GM18868 (cell line): ENCODE results near the gene AKAP7.

Source experiments
- ATAC-seq: cut with Tn5 transposase; IDR thresholded peaks from one replicate; pipeline ENCODE4 v1.9.1; 2021; ENCODE audit warnings: mild to moderate bottlenecking, moderate library complexity; ENCODE audit not compliant: unreplicated experiment

The AKAP7 gene

GRCh38 chr6:131132360-131132759 is 2.9 kb upstream of the AKAP7 start:
- no peak for ATAC-seq

- no peak for ATAC-seq
These were observed 867 bp upstream of the AKAP7 start for GRCh38 chr6:131134220-131134979.

- ATAC-seq: no peak
These were observed 355 bp upstream of the AKAP7 start for GRCh38 chr6:131134980-131135243.

- no peak for ATAC-seq
These were observed 937 bp downstream of the AKAP7 start for GRCh38 chr6:131136021-131136786.

- no peak for ATAC-seq
These were observed 4.3 kb downstream of the AKAP7 start for GRCh38 chr6:131139599-131139998.

- no peak for ATAC-seq
These were observed 8.1 kb downstream of the AKAP7 start for GRCh38 chr6:131143319-131143718.

- ATAC-seq: no peak
These were observed 11.6 kb downstream of the AKAP7 start for GRCh38 chr6:131146865-131147264.

- no peak for ATAC-seq
These were observed 21.1 kb downstream of the AKAP7 start for GRCh38 chr6:131156411-131156810.

- ATAC-seq: no peak
These were observed 24.3 kb downstream of the AKAP7 start for GRCh38 chr6:131159578-131159977.

GRCh38 chr6:131160254-131160758 is 25.0 kb downstream of the AKAP7 start:
- ATAC-seq: no peak

GRCh38 chr6:131161987-131162386 is 26.7 kb downstream of the AKAP7 start:
- ATAC-seq: no peak

GRCh38 chr6:131163886-131164285 is 28.6 kb downstream of the AKAP7 start:
- no peak for ATAC-seq

GRCh38 chr6:131164506-131164905 is 29.2 kb downstream of the AKAP7 start:
- ATAC-seq: no peak

- no peak for ATAC-seq
These were observed 32.5 kb downstream of the AKAP7 start for GRCh38 chr6:131167773-131168172.

GRCh38 chr6:131169613-131170012 is 34.3 kb downstream of the AKAP7 start:
- no peak for ATAC-seq

GRCh38 chr6:131172222-131172621 is 37.0 kb downstream of the AKAP7 start:
- ATAC-seq: no peak

GRCh38 chr6:131173680-131174079 is 38.4 kb downstream of the AKAP7 start:
- no peak for ATAC-seq

- no peak for ATAC-seq
These were observed 40.3 kb downstream of the AKAP7 start for GRCh38 chr6:131175564-131175963.

- no peak for ATAC-seq
These were observed 42.7 kb downstream of the AKAP7 start for GRCh38 chr6:131177996-131178395.

- peak; percentile 64 for ATAC-seq
These were observed 47.7 kb downstream of the AKAP7 start for GRCh38 chr6:131182991-131183425.

GRCh38 chr6:131183427-131184095 is 48.3 kb downstream of the AKAP7 start:
- ATAC-seq: no peak

- ATAC-seq: no peak
These were observed 56.3 kb downstream of the AKAP7 start for GRCh38 chr6:131191590-131191989.
